ENCODE measurements around the gene FASN.

DNA sequence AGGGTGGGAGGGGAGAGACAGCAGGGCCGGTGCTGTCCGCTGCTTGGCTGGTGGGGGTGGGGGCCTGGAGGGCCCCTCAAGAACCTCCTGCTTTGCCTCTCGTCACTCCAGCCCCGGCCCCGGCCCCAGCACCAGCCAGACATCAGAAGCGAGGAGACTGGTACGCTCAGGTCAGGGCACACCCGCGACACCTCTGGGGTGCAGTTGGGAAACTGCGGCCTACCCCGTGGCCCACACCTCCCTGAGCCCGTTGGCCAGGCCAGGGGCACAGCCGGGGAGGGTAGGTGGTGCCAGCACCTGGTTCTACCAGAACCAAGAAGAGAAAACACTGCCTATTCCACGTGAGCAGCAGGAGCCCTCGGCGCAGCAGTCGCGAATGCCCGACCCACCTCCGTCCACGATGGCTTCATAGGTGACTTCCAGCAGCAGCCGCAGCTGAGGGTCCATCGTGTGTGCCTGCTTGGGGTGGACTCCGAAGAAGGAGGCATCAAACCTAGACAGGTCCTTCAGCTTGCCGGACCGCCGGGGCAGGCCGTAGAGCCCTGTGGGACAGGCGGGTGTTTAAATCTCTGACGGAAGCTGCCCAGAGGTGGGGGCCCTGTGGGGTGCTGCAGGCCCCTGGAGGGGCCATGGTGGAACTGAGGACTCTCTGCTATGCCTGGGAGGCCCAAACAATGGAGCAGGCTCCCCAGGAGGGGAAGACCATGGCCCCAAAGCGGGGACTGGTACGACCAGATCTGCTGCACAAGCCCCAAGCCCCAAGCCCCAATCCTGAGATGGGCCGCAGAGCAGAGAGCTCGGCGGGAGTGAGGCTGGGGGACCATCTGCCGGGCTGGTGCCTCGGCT is 2.9 kb downstream of the FASN start:
- TF ChIP-seq, protein P1, sequence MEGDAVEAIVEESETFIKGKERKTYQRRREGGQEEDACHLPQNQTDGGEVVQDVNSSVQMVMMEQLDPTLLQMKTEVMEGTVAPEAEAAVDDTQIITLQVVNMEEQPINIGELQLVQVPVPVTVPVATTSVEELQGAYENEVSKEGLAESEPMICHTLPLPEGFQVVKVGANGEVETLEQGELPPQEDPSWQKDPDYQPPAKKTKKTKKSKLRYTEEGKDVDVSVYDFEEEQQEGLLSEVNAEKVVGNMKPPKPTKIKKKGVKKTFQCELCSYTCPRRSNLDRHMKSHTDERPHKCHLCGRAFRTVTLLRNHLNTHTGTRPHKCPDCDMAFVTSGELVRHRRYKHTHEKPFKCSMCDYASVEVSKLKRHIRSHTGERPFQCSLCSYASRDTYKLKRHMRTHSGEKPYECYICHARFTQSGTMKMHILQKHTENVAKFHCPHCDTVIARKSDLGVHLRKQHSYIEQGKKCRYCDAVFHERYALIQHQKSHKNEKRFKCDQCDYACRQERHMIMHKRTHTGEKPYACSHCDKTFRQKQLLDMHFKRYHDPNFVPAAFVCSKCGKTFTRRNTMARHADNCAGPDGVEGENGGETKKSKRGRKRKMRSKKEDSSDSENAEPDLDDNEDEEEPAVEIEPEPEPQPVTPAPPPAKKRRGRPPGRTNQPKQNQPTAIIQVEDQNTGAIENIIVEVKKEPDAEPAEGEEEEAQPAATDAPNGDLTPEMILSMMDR (IDR thresholded peaks at IDR 0.05; ENCODE audit: low read length): no peak
- no peak for TF ChIP-seq EZH2 (optimal IDR thresholded peaks at IDR 0.05; ENCODE audit: low read depth, low read length)

Data from MM.1S (cell line).